HTR-8/SVneo (cell line): ENCODE measurements around the gene RRP8.

Experiments used
- DNase-seq: peaks from one replicate; pipeline ENCODE4 v3.0.0; 2011; ENCODE audit warnings: low spot score, mixed read lengths; ENCODE audit not compliant: insufficient read length
- FAIRE-seq: peaks from 2 replicates; lab custom pipeline; 2011; peaks lifted over from hg19 to GRCh38; lab: Jason Lieb, UNC

The RRP8 gene

DNA sequence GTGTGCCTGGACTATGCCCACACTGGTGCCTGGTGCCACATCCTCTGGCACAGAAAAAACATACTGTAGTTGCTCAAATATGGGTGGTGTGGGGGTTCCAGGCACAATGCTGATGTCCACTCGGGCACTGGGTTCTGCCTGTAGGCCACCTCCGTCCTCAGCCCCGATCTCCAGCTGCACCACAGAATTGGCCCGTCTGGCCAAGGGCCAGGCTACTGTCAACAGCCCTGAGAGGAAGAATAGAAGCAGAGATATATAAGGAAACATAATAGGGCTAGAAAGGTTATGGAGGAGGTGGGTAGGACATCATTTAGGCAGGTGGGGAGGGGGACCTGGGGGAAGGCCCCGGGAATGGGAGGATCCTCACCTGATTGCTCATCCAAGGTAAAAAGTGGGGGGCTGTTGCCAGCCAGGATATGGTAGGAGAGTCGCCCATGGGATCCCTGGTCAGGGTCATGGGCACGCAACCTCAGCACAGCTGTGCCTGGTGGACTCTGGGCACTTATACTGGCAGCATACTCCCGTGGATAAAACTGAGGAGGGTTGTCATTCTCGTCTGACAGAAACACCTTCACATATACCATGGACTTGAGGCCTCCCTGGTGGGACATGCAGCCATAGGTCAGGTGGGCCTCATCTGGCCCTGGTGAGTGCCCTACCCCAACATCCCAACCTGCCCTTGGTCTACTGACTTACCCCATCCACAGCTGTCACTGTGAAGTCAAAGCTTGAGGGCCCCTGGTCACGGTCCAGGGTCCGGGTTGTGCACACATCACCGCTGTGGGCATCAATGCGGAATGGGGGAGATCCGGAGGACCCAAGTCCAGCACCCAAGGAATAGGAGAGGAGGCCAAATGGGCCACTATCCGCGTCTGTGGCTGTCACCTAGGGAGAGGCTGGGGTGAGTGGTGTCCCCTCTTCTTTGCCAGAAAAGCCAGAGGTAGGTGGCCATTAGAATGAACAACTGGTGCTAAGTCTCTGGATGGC is 30.3 kb upstream of the RRP8 start:
- FAIRE-seq (no peak), DNase-seq (no peak)

DNA sequence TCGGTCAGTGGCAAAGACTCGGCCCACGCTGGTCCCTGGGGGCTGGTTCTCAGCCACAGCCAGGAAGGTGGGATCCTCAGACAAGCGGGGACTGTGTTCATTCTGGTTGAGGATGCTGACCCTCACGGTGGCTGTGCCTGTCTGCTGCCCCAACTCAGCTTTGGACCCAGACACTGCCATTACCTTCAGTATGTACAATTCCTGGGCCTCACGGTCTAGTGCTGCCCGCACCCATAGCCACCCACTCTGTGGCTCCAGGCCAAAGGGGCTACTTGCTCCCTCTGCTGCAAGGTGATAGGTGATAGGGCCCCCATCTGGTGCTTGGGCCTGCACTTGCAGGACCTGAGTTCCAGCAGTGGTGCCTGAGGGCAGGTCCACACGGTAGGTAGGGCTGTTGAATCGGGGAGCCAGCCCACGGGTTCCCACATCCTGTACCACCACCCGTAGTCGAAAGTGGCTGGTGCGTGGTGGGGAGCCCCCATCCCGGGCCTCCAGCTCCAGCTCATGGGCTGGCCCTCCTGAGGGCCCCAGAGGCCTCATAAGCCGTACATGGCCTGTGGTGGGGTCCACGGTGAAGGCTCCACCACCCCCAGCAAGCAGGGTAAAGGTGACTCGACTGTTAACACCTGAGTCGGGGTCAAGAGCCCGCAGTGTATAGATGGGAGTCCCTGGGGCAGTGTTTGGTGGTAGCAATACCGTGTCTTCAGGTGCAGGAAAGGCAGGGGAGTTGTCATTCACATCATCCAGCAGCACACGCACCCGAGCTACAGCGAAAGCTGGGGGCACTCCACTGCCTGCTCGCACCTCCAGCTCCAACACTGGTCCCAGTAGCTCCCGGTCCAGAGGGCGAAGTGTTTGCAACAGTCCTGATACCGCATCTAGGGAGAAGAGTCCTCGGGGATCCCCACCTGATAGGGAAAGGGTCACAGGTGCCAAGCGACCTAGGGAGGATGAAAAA is 29.0 kb upstream of the RRP8 start:
- FAIRE-seq, result no peak
- no peak for DNase-seq

DNA sequence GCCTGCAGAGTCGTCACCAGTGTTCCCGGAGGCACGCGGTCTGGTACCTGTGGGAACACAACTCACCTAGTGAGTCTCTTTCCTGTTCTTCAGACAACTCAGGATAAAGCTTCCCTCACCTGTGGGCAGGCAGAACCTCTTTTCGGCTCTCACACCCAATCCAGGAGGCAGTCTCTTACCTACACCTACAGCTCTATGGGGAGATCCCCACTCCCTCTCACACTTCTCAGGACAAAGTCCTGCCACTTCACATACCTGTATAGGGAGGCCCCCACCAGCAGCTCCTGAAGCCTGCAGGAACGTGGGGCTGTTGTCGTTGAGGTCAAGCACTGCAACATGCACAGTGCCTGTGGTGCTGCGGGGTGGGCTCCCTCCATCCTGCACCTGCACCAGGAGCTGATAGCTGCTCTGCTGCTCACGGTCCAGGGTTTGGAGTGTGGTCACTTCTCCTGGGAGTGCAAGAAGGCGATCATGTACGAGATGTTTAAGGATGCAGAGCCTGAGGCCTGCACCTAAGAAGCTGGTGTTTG is 28.0 kb upstream of the RRP8 start:
- DNase-seq (no peak), FAIRE-seq (no peak)

DNA sequence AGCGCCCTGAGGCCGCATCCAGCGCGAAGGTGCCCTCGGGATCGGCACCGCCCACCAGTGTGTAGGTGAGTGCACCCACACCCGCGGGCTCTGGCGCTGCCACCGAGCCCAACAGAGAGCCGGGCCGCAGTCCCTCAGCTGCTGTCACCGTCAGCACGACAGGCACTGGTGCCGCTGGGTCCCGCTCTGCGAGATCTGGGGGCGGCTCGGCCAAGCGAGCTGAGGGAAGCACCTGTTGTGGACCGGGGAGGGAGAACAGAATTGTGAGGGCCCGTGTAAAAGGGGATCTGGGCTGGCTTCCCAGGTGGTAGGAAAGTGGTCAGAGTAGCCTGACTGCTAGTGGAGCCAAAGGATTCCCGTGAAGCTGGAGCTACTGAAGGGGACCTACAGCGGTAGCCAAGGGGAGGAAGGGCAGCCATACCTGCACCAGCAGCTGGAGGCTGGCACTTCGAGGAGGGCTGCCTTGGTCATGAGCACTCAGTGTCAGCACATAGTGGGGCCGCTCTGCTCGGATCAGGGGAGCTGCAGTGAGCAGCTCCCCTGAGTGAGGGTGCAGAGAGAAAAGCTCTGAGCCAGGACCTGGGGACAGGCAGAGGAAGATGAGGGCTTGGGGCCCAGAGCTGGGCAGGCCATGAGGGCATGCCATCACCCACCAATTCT is 27.3 kb upstream of the RRP8 start:
- DNase-seq (no peak), FAIRE-seq (no peak)

DNA sequence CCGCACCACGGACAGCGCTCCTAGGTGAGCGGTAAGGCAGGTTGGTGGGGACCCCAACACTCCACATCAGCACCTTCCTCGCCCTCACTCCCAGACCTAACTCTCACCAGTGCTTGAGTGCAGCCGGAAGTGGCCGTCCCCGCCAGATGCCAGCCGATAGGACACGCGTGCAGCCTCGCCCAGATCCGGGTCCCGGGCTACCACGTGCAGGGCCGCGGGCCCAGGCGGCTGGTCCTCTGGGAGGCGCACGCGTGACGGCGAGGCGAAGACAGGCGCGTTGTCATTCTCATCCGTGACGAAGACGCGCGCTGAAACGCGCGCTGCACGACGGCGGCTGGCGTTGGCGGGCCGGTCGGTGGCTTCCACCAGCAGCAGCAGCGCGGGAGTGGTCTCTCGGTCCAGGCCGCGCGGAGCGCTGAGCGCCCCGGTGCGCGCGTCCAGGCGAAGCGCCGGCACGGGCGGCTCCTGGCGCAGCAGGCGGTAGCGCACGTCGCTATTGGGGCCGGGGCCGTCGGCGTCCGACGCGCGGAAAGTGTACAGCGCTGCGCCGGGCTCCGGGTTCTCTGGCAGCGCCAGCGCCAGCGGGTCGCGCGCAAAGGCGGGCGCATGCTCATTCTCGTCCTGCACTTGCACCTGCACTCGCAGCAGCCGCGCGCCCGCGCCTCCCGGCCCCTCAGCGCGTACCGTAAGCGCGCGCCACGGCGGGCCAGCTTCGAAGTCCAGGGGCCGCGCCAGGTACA is 26.6 kb upstream of the RRP8 start:
- no peak for FAIRE-seq
- no peak for DNase-seq

DNA sequence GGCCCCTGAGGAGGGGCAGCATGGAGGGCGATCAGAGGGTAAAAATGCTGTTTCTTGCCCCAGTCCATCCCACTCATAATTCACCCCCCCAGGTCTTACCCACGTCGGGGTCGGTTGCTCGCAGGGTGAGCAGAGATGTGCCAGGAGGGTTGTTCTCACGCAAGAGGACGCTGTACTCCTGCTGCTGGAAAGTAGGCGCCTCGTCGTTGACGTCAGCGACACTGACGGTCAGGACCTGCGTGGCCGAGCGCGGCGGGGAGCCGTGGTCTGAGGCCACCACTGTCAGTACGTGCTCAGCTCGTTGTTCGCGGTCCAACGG is 26.1 kb upstream of the RRP8 start:
- no peak for DNase-seq
- FAIRE-seq, result no peak

DNA sequence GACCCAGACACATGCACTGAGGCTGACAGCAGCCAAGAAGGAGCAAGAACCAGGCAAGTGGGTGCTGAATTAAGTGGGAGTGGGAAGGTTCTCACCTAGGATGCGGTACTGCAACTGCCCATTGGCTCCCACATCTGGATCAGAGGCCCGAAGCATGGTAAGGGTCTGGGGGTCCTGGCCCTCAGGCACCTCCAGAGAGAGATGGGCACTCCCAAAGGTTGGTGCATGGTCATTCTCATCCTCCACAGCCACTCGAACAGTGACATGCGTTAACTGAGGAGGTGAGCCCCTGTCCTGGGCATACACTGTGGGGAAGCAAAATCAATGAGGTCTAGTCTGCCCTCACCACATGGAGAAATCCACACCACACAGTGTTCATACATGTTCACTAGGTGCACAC is 25.1 kb upstream of the RRP8 start:
- no peak for DNase-seq
- no peak for FAIRE-seq

DNA sequence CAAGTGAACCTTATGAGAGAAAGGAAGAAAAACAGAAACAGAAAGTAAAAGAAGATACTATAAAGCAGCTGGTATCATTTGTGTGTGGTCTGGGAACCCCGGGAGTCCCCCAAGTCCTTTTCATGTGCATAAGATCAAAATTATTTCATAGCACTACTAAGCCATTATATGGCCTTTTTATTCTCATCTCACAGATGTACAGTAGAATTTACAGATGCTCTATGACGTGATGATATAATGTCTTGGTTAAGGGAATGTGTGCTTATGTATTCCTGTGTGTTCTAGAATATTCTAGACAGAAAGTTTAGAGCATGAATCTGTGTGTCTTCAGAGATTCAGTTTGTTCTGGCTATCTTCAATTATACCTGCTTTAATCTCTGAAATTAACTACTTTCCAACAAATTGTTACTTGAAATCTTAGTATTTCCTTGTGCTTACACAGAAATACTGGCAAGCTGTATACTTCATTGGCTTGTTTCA is 24.4 kb upstream of the RRP8 start:
- DNase-seq (no peak), FAIRE-seq (no peak)

DNA sequence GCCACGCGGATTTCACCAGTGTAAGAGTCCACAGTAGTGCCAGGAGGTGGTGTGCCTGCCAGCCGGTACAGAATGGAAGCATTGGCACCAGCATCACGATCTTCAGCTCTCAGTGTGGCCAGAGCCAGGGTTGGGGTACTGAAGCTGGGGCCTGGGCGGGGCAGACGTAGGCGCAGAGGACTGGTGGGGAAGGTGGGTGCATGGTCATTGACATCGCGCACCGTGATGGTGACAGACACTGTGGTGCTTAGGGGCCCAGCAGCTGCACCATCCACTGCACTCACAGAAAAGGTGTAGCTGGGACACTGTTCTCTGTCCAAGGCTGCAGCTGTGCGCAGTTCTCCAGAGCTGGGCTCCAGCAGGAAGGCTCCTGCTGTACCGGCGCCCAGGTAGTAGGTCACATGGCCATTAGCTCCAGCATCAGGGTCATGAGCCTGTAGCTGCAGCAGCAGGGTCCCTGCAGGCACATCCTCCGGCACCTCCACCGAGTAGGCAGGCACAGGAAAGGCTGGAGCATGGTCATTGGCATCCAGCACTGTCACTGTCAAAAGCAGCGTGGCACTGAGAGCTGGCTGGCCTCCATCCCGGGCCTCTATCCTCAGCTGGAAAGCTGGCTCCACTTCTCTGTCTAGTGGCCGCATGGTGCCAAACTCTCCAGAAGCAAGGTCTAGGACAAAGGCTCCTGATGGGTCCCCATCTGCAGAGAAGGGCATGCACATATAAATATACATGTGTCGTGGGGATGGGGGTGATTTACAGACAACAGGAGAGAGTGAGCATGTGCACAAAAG is 23.8 kb upstream of the RRP8 start:
- FAIRE-seq, result no peak
- DNase-seq, result no peak

DNA sequence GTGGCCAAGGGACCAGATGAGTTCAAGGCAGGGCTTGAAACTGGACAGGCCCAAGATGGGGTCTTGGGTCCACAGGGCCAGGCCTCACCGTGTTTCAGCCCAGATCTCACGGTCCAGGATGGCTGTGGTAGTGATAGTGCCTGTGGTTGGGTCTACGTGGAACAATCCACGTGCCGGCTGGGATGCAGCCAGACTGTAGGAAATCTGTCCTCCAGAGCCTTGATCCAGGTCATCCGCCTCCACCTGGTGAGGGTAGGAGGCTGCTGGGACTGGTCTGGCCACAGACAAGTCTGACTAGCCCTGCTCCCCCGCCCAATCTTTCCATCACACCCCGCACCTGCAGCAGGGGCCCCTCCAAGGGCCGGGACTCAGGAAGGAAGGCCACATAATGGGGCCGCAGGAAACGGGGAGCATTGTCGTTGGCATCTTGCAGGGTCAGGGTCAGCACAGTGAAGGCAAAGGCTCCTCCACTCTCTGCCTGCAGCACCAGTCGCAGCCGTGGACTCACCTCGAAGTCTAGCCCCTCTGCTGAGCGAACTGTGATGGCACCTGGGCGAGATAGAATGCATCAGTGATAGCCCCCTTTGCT is 22.5 kb upstream of the RRP8 start:
- FAIRE-seq, result no peak
- no peak for DNase-seq

DNA sequence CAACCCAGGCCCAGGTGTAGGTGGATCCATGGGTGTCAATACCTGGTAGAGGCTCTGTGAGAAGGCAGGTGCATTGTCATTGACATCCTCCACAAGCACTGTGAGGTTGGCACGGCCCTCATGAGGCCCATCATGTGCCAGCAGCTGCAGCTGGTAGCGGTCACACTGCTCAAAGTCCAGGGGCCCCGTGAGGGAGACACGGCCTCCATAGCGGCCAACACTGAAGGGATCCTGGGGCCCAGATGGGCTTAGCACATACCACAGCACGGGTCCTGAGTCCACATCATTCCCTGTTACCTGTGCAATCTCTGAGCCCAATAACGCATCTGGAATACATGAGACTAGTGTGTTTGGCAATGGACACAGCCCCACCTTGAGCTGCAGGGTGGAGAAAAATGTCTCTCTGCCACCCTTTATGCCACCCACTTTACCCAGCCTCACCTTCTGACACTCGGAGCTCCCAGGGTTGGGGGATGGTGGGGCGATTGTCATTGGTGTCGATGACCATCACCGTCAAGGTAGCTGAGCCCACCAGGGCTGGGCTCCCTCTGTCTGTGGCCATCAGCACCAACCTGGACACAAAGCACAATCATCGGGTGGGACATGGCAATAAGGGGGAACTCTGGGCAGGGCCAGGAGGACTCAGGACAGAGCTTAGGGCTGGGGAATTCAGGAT is 21.9 kb upstream of the RRP8 start:
- FAIRE-seq, result no peak
- no peak for DNase-seq

DNA sequence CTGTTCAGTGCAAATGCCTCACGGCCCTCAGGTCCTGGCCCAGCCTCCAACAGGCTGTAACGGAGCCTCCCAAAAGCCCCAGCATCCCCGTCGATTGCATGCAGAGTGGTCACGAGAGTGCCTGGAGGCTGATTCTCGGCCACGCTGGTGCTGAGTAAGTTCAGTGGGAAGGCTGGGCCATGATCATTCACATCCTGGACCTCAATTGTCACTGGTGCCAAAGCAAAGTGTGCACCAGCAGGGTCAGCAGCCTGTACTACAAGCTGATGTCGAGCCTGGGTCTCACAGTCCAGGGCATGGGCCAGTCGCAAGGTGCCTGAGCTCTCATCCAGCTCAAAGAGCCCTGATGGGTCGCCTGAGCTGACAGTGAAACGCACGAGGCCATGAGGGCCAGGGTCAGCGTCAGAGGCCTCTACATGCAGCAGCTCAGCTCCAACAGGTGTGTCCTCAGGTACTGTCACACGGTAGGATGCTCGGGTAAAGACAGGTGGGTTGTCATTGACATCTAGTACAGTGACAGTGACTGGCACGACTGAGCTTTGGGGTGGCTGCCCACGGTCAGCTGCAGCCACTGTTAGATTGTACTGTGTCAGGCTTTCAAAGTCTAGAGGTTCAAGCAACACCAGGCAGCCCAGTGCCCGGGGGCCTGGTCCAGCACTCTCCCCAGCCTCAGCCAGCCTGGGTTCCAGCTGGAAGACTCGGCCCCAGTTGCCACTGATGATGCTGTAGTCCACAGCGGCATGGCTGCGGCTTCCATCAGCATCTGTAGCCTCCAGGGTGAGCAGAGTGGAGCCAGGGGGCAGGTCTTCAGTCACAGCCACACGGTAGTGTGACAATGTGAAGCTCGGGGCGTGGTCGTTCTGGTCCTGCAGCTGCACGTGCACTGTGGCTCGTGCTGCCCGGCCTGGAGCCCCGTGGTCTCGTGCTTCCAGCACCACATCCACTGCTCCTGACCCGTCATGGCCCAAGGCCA is 20.3 kb upstream of the RRP8 start:
- DNase-seq (no peak), FAIRE-seq (no peak)

DNA sequence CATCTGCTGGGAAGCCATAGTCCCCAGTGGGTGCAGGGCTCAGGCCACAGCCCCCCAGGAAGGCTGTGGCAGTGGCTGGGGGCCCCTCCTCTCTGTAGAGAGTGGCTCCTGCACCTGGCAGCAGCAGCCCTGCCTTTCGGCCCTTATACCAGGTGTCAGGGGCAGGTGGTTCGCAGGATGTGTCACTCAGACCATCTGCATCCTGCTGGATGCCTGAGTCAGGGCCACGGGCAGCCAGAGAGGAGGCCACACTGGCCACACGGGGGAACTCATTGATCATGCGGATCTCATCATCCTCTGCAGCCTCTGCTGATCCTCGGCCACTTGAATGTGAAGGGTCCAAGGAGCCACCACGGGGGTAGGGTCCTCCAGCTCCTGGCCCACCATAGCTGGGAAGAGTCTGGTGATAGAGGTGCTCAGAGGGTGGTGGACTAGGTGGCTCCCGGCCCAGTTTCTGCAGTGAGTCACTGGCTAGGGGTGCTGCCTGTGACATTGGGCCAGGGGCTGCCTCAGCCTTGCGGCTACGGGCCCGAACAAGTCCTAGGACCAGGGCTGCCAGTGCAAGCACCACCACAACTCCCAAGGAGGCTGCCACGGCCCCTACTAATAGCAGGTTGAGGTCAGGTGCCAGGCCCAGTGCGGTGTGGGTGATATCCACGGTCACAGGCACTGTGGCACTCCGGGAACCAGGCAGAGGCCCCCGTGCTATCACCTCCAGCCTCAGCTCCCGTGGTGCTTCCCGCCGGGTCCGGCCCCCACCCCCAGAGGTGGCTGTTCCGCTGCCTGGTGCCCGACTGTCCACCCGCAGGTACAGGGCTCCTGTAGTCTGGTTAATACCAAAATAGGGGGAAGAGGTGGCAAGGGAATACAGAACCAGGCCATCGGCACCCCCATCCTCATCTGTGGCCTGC is 19.1 kb upstream of the RRP8 start:
- DNase-seq (no peak), FAIRE-seq (no peak)

DNA sequence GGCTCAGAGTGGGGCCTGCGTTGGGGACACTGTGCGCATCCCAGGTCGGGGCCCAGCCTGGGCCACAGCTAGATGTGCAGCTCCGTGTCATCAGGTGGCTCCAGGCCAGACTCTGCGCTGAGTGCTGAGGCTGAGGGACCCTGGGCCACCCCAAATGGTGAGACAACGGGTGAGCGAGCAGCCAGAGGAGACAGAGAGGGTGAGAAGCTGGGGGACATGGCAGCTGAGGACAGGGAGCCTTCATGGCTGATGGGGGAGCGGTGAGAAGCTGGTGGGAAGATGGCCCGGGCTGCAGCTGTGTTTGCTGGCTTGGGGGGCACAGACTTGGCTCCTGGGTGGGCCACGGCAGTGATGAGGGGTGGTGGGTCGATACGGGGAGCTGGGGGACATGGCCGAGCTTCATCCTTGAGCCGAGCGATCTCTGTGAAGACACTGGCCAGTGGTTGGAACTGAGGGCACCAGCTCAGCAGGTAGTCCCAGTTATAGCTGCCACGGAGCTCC is 18.3 kb upstream of the RRP8 start:
- DNase-seq, result no peak
- FAIRE-seq, result no peak

DNA sequence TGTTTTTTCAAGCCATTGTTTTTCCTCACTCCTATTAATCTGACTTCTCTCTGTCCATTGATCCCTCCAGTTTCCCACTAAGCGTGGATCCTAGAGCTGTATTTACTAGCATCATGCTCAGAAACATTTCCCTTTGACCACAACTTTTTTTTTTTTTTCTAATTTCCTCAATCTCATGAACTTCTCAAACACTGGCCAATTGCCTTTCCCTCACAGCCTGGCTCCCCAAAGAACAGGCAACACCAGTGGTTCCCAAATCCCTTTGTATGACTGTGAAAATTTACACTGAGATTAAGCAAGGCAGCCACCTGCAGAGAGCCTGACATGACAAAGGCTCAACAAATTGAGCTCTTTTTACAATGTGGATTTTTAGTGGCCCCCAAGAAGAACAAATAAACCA is 17.2 kb upstream of the RRP8 start:
- no peak for DNase-seq
- no peak for FAIRE-seq
